Measurements from ENCODE around the gene RAPGEFL1. TPM values are rescaled to one million over a fixed set of nuclear protein-coding genes. Genes with fewer than 3 reads are reported as not detected.

RAPGEFL1 gene
- total RNA-seq, 1 experiment from 2014 or later, result 57.9 TPM

- no peak overlapping the region for H3K4me3 Mint-ChIP-seq (ENCODE audit: low read depth, unreplicated experiment)
- BruUV-seq (replicated peaks), result no TSS peak
- TF ChIP-seq, protein P1, sequence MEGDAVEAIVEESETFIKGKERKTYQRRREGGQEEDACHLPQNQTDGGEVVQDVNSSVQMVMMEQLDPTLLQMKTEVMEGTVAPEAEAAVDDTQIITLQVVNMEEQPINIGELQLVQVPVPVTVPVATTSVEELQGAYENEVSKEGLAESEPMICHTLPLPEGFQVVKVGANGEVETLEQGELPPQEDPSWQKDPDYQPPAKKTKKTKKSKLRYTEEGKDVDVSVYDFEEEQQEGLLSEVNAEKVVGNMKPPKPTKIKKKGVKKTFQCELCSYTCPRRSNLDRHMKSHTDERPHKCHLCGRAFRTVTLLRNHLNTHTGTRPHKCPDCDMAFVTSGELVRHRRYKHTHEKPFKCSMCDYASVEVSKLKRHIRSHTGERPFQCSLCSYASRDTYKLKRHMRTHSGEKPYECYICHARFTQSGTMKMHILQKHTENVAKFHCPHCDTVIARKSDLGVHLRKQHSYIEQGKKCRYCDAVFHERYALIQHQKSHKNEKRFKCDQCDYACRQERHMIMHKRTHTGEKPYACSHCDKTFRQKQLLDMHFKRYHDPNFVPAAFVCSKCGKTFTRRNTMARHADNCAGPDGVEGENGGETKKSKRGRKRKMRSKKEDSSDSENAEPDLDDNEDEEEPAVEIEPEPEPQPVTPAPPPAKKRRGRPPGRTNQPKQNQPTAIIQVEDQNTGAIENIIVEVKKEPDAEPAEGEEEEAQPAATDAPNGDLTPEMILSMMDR (IDR thresholded peaks at IDR 0.05; ENCODE audit: unreplicated experiment), result no peak
- H3K36me3 Mint-ChIP-seq (ENCODE audit: insufficient read depth, unreplicated experiment), result peaks cover 89% of the 10 kb centered on the region
- no peak for DNase-seq
- CTCF ChIA-PET, result interaction anchor here (0.6 to 9.1 kb wide), 16 partner anchors 8 to 495 kb away, joined by 3 to 86 read pairs (median 3); partner anchors contain the start of gene CASC3
- intact Hi-C loops (cut with micrococcal nuclease; ENCODE audit: unreplicated experiment), result no loop called here
- H3K27ac Mint-ChIP-seq (ENCODE audit: unreplicated experiment), result no peak overlapping the region
- H3K27me3 Mint-ChIP-seq (ENCODE audit: unreplicated experiment), result no peaks in the 10 kb centered on the region
- no peaks in the 10 kb centered on the region for H3K9me3 Mint-ChIP-seq (ENCODE audit: low read depth, unreplicated experiment)
- H3K4me1 Mint-ChIP-seq (ENCODE audit: low read depth, unreplicated experiment), result peaks cover 5% of the 10 kb centered on the region
Observed at GRCh38 chr17:40150276-40150675, 27.0 kb upstream of the RAPGEFL1 start.

DNA sequence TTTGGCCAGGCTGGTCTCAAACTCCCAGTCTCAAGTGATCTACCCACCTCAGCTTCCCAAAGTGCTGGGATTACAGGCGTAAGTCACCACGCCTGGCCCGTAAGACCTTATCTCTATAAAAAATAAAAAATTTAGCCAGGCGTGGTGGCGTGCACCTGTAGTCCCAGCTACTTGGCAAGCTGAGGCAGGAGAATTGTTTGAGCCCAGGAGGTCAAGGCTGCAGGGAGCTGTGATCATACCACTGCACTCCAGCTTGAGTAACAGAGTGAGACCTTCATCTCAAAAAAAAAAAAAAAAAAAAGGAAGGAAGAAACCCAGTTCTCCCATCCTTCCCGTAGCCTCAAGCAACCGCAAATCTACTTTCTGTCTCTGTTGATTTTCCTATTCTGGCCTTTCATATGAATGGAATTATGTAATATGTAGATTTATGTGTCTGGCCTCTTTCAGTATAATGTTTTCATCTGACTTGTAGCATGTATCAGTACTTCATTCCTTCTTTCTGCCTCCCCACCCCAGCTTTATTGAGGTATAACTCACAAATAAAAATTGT, 25.8 kb upstream of the RAPGEFL1 start:
- TF ChIP-seq, protein P1 (IDR thresholded peaks at IDR 0.05; ENCODE audit: unreplicated experiment), result no peak
- Mint-ChIP-seq H3K9me3 (ENCODE audit: low read depth, unreplicated experiment) (no peaks in the 10 kb centered on the region), H3K27ac (ENCODE audit: unreplicated experiment) (no peak overlapping the region), H3K36me3 (ENCODE audit: insufficient read depth, unreplicated experiment) (peaks cover 89% of the 10 kb centered on the region), H3K4me3 (ENCODE audit: low read depth, unreplicated experiment) (no peak overlapping the region), H3K27me3 (ENCODE audit: unreplicated experiment) (no peaks in the 10 kb centered on the region), H3K4me1 (ENCODE audit: low read depth, unreplicated experiment) (peaks cover 5% of the 10 kb centered on the region)
- DNase-seq, result no peak
- intact Hi-C loops (cut with micrococcal nuclease; ENCODE audit: unreplicated experiment), result no loop called here
- CTCF ChIA-PET, result interaction anchor here (0.7 to 9.1 kb wide), 25 partner anchors 9 to 530 kb away, joined by 3 to 86 read pairs (median 5); partner anchors contain the start of genes CASC3 and NR1D1
- BruUV-seq (replicated peaks), result no TSS peak

GRCh38 chr17:40153603-40154236, 23.6 kb upstream of the RAPGEFL1 start:
- Mint-ChIP-seq H3K27me3 (ENCODE audit: unreplicated experiment) (no peaks in the 10 kb centered on the region), H3K27ac (ENCODE audit: unreplicated experiment) (no peak overlapping the region), H3K4me3 (ENCODE audit: low read depth, unreplicated experiment) (no peak overlapping the region), H3K4me1 (ENCODE audit: low read depth, unreplicated experiment) (no peaks in the 10 kb centered on the region), H3K36me3 (ENCODE audit: insufficient read depth, unreplicated experiment) (peaks cover 78% of the 10 kb centered on the region), H3K9me3 (ENCODE audit: low read depth, unreplicated experiment) (no peaks in the 10 kb centered on the region)
- CTCF ChIA-PET, result interaction anchor here (0.6 to 9.1 kb wide), 13 partner anchors 10 to 240 kb away, joined by 3 to 86 read pairs (median 5); partner anchors contain the start of genes CASC3 and NR1D1
- TF ChIP-seq, protein P1 (IDR thresholded peaks at IDR 0.05; ENCODE audit: unreplicated experiment), result no peak
- intact Hi-C loops (cut with micrococcal nuclease; ENCODE audit: unreplicated experiment), result no loop called here
- BruUV-seq (replicated peaks), result no TSS peak
- no peak for DNase-seq

- H3K4me3 Mint-ChIP-seq (ENCODE audit: low read depth, unreplicated experiment), result no peak overlapping the region
- DNase-seq, result no peak
- TF ChIP-seq, protein P1 (IDR thresholded peaks at IDR 0.05; ENCODE audit: unreplicated experiment), result no peak
- CTCF ChIA-PET, result interaction anchor here (0.6 to 9.1 kb wide), 13 partner anchors 10 to 214 kb away, joined by 3 to 86 read pairs (median 5); partner anchors contain the start of gene CASC3
- H3K4me1 Mint-ChIP-seq (ENCODE audit: low read depth, unreplicated experiment), result no peaks in the 10 kb centered on the region
- no peak overlapping the region for H3K27ac Mint-ChIP-seq (ENCODE audit: unreplicated experiment)
- no peaks in the 10 kb centered on the region for H3K9me3 Mint-ChIP-seq (ENCODE audit: low read depth, unreplicated experiment)
- no peaks in the 10 kb centered on the region for H3K27me3 Mint-ChIP-seq (ENCODE audit: unreplicated experiment)
- peaks cover 71% of the 10 kb centered on the region for H3K36me3 Mint-ChIP-seq (ENCODE audit: insufficient read depth, unreplicated experiment)
- BruUV-seq (replicated peaks), result no TSS peak
- intact Hi-C loops (cut with micrococcal nuclease; ENCODE audit: unreplicated experiment), result no loop called here
Observed at GRCh38 chr17:40157973-40158372, 19.3 kb upstream of the RAPGEFL1 start.

All from Calu3 (cell line).